Stimulated activated CD4-positive, alpha-beta T cell treated with anti-CD3 and anti-CD28 coated beads, TNF-alpha, amount 100 ng/mL, for 48 hours (primary cell): ENCODE results near the gene KCNQ2.
"Not testable (repeated sequence)": the region's sequence is repeated elsewhere in the genome, so short reads cannot be mapped to it uniquely, and the experiment has no call there.

ENCODE experiments used
- DNase-seq, 3 donors: peaks; one replicate each; pipeline ENCODE4 v3.0.0-alpha.2; 2020; ENCODE audit warnings: low read depth in 3 of 3

Gene KCNQ2

DNA sequence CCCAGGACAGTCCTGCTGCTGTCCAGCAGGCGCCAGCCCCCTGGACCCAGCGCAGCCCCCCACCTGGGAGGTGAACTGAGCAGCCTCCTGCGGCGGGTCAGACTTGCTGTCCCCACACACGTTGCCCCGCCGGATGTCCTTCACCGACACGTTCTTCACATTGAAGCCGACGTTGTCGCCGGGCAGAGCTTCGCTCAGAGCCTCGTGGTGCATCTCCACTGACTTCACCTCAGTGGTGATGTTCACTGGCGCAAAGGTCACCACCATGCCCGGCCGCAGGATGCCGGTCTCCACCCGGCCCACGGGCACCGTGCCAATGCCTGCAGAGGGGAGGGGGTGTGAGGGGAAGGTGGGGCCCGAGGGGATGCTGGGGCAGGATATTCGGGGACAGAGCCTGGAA is 18.0 kb upstream of the KCNQ2 start:
- no peak for DNase-seq

- no peak for DNase-seq
Measured at GRCh38 chr20:63488315-63489251, 16.1 kb upstream of the KCNQ2 start.

- DNase-seq: no peak
Measured at GRCh38 chr20:63487781-63488241, 15.4 kb upstream of the KCNQ2 start.

DNA sequence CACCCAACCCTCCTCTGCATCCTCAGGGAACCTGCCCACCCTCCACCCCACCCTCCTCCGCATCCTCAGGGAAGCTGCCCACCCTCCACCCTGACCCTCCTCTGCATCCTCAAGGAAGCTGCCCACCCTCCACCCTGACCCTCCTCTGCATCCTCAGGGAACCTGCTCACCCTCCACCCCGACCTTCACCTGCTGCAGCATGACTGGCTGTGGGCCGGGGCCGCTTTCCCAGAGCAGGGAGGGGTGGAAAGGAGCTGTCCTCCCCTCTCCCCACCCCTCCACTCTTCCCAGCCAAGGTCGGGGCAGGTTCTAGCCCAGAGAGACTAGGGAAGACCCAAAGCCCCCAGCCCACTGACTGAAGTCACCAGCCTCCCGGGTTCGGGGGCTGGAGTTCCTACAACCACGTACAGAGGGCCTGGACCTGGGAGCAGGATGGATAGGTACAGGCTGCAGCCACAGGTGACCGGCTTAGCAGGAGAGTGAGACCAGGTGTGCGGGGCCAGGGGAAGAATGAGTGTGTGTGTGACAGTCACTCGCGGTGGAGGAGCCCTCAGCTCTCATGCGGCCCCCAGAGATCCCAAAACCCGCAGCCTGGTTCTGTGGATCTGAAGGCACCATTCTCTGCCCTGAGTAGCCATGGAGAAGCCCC is 14.8 kb upstream of the KCNQ2 start:
- no peak for DNase-seq

DNA sequence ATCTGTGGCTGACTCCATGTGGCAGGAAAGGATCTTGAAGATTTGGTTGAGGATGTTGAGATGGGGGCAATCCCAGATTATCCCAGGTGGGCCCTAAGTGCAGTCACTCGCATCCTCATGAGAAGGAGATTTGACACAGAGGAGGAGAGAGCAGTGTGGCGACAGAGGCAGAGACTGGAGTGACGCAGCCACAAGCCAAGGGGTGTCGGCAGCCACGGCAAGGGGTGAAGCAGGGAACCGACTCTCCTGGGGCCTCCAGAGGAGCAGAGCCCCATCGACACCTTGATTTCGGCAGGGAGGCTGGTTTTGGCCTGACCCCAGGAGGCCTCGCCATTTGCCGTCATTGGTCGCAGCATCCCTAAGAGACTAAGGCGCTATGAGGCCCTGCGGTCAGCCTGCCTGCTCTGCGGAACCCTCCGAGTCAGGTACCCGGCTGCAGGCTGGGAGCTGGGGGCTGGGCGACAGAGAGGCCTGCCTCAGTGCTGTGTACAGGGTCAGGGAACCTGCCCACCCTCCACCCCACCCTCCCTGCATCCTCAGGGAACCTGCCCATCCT is 13.9 kb upstream of the KCNQ2 start:
- no peak for DNase-seq

DNA sequence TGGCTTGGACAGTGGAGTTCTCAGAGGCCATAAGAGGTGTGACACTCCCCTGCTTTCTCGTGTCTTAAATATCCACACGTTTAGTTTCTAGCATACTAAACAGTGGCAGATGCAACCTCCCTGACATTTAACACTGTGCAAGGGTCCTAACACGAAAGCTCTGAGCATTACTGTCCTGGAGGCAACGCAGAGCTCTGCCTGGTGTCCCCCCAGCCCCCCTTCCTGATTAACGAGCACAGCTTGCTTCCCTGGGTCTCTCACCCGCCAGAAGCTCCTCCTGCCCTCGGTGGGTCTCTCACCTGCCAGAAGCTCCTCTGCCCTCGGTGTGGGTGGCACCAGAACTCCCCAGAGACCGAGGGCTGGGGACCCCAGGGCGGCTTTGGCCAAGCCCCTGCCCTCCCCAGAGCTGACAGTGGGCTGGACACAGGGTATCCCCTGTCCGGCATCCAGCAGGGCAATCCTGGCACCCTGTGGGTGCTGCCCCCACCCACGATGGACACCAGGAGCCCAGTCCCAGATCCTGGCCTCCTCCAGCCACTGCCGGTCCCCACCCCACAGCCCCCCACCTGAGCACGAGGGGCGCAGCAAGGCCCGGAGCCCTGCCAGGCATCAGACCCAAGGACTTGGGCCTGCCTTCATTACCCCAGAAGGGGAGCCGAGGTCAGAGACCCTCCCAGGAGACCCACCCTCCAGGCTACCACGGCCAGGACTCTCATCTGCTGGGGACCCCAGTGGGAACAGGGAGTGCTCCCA is 12.4 kb upstream of the KCNQ2 start:
- DNase-seq: no peak

DNA sequence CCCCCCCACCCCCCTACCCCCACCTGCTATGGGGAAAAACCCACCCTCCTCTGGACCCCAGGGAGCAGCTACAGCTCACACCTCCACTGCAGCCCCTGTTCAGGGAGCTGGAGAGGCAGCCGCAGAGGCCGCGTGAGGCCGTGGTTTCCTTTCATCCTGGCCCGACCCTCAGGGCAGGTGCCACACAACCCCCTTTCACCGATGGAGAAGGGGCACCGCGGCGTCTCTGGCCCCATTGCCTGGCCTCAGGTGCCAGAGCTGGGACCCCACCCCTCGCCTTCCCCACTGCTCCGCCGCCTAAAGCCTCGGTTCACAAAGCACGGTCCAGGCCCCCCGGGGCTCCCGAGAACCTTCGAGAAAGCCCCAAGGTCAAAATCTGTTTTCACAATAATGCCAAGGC is 11.8 kb upstream of the KCNQ2 start:
- DNase-seq: no peak

DNA sequence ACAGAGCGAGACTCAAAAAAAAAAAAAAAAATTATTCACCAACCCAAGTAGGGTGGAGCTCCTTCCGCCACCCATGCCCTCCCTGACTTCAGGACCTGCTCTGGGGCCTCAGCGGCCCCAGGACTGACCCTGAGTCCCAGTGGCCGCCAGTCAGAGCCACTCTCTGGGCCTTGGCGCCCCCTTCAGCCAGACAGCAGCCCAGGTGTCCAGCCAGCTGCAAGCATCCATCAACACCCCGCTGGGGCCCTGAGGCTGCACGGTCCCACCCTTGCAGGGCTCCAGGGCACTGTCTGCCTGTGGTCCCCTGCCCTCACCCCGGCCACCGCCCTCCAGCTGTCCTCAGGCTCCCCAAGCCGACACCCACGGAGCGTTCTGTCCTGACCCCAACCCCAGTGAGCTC is 11.4 kb upstream of the KCNQ2 start:
- DNase-seq: no peak

DNA sequence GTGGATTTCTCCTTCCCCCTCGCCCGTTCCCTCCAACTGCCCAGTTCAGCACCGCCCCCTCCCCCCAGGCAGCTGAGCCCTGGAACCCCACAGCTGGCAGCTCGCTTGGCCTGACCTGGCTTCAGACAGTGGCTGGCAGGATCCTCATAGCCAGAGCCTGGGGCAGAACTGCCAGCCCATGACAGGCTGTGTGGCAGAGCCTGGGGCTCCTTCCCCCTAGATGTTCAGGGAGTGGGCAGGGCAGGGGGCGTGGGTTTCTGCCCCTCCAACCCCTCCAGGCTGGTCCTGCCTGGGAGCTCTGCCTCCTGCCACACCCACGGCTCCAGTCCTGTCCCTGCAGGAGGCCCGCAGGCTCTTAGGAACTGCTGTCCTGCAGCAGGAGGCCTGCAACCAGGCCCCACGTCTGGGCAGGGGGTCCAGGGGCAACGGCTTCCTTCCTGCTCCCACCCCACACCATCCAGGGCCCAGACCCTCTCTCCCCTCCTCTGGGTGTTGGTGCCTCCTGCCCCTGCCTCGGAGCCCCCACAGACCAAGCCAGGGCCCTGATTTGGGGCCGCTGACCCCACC is 9.6 kb upstream of the KCNQ2 start:
- DNase-seq: no peak

GRCh38 chr20:63481503-63481902 is 9.0 kb upstream of the KCNQ2 start:
- no peak for DNase-seq

DNA sequence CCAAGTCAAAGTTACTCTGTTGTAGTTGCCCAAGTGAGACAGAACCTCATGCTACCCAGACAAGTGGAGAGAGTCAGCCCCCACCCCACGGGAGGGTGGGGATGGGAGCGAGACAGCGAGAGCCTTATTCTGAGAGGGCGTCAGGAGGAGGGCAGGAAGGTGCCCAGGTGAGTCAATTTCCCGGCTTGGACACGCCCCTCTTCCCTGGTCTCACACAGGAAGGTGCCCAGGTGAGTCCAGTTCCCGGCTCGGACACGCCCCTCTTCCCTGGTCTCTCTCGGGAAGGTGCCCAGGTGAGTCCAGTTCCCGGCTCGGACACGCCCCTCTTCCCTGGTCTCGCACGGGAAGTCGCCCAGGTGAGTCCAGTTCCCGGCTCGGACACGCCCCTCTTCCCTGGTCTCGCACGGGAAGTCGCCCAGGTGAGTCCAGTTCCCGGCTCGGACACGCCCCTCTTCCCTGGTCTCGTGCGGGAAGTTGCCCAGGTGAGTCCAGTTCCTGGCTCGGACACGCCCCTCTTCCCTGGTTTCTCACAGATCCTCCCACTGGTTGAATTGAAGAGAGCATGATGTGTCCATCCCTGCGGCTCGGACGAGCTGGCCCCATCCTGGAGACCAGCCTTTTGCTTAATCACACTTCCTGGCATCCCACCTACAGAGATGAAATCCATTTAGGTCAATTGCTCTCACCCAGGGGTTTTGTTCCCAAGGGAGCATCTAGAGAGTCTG is 7.4 kb upstream of the KCNQ2 start:
- not testable (repeated sequence) for DNase-seq

DNA sequence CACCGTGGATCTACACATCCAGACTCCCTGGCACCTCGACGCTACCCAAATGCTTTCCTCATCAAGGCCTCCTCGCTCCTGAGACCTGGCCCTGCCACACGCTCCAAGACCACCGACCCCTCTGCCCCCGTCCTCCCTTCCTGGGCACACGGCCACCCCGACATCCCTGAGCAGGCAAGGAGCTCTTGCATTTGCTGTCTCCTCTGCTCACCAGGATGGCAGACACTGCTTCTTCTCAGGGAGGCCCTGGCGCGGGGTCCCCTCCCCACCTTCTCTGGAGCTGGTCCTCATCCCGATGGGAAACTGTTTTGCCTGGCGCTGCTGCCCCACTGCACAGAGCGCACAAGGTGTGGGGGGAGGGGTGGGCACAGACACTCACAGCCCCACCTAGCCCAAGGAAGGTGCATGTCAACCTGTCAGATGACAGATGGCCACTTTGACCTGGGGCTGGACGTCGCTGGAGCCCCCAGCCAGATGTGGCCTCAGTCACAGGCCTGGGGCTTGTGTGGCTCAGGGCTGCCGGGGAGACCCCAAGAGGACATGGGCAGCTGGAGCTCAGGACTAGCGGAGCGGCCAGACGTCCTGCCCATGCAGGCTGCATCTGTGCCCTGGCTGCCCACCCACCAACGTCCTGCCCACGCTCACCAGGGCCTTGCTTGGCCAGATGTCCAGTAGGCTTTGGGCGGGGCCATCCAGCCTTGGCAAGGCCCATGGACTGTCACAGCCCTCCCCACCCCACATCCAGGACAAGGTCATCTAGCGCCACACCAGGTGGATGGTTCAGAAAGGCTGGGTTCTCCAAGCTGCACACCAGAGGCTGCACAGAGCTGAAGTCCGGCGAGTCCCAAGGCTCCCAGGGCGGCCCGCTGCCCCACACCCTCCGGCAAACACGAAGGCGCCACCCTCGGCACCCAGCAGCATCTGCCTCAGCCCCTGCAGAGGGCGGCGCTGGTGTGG is 6.2 kb upstream of the KCNQ2 start:
- no peak for DNase-seq

- DNase-seq: no peak
Measured at GRCh38 chr20:63477944-63478343, 5.5 kb upstream of the KCNQ2 start.

GRCh38 chr20:63477061-63477616 is 4.7 kb upstream of the KCNQ2 start:
- DNase-seq: no peak

- no peak for DNase-seq
Measured at GRCh38 chr20:63475209-63475608, 2.8 kb upstream of the KCNQ2 start.

DNA sequence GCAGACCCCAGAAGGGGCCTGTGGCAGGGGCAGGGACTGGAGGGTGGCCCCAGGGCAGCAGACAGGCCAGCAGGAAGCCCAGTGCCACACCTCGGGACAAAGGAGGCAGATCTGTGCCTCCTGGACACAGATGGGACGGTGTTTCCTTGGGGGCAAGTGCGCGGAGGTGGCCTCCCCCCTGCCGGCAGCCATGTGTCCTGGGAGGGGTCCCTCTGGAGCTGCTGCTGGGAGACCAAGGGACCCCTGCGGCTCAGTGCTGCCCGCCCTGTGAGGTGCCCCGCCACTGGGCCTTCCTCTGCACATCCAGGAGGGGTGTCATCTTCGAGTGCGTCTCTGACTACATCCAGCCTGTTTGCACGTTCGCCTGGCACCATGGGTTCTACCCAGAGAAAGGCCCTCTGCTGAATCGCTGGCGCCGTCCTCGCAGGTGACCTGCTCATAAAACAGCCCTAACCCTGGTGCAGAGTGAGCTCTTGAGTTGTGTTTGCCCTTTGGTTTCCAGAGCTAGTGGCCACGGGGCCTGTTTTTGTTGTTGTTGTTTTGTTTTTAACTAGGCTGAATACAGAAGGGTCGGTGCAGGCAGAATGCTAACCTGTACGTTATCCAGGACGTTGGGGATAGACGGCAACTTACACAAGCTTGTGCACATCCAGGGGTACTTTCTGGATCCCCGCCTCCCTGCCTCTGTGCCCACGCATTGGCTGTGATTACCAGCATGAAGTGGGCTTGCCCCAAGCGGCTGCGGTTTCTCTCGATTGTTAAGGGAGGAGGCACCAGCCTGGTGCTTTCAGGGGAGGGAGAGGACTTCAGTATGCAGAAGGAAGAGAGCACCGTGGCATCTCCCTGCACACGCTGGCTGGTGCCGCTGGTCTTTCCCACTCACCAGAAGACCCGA is 1.3 kb upstream of the KCNQ2 start:
- no peak for DNase-seq

DNA sequence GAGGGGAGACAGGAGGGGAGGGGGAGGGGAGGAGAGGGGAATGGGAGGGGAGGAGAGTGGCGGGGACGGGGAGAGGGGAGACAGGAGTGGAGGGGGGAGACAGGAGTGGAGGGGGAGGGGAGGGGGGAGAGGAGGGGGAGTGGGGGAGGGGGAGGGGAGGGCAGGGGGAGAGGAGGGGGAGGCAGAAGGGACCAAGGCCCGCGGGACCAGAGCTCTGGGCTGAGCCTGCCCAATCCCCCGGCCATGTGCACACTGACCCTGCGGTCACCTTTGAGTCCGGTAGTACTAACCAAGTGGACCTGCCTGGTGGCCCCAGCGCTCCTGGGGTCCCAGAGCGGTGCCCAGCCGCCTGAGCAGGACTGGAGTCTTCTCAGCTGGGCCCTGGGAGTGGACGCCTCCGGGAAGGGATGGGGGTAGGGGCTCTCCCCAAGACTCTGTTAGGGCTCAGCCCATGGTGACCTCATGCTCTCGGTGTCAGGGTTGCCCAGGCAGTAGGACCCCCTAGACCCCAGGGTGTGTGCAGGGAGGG is 471 bp upstream of the KCNQ2 start:
- no peak for DNase-seq

DNA sequence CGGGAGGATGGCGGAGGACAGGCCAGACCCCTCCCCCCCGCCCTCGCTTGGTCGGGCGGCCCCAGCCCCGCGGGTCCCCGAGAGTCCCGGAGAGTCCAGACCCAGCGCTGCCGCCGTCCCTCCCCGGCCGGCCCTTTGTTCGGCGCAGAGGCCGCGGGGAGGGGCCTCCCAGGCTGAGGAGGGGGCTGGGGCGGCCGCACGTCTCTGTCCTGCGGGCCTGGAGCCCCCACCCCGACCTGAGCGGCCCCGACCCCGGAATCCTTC is 806 bp downstream of the KCNQ2 start:
- DNase-seq: no peak
